ENCODE measurements around the gene CDC25B.

- TF ChIP-seq CTCF (IDR thresholded peaks at IDR 0.05): no peak
- no peak for TF ChIP-seq POLR2A (IDR thresholded peaks at IDR 0.05)
Measured at GRCh38 chr20:3771552-3772058, 24.5 kb upstream of the CDC25B start.
